CD4-positive, alpha-beta T cell treated with Interferon gamma for 1 hour (primary cell): ENCODE results near the gene RAC2.
A peak's percentile ranks its signal among the peaks of the same experiment; 100 is the strongest.
"Not testable (repeated sequence)": the region's sequence is repeated elsewhere in the genome, so short reads cannot be mapped to it uniquely, and the experiment has no call there.

Experiments used
- DNase-seq: peaks from one replicate; pipeline ENCODE4 v3.0.0-alpha.2; 2020

The RAC2 gene

DNA sequence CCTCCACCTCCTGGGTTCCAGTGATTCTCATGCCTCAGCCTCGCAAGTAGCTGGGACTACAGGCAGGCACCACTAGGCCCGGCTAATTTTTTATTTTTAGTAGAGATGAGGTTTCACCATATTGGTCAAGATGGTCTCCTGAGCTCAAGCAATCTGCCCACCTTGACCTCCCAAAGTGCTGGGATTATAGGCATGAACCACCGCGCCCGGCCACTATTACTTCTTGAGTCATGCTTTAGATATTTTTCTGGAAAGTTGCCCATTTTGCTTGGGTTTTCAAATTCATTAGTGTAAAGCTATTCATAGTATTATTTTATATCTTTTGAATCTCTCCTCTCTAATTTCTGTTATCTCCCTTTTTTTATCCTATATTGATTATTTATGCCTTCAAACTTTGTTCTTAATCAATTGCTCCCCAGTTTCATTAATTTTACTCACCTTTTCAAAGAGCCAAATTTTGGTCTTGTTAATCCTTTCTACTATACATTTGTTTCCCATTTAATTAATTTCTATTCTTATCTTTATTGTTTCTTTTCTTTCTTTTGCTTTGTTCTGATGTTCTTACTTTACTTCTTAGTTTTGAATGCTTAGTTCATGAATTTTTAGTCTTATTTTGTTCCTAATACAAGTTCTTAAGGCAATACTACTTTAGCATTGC, 10.3 kb upstream of the RAC2 start:
- DNase-seq: no peak

DNA sequence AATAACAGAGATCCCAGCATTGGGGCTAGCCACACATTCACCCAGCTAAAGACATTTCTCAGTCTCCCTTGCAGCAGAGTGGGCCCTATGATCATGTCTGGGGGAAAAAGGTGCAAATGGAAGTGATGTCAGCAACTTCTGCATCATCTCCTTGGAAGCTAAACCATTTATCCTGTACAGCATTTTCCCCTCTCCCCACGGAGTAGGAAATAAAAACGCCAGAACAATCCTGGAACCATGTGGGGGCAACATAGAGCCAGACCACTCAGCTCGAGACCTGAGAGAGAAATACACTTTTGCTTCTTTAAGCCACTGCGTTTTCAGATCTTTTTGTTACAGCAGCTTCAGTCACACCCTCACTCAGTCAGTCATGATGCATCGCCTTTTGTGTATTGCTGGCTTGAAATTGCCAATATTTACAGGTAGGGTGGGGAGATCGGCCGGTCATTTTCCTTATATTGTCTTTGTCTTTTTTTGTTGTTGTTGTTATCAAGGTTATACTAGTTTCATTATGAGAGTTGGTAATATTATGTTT, 9.1 kb upstream of the RAC2 start:
- no peak for DNase-seq

DNA sequence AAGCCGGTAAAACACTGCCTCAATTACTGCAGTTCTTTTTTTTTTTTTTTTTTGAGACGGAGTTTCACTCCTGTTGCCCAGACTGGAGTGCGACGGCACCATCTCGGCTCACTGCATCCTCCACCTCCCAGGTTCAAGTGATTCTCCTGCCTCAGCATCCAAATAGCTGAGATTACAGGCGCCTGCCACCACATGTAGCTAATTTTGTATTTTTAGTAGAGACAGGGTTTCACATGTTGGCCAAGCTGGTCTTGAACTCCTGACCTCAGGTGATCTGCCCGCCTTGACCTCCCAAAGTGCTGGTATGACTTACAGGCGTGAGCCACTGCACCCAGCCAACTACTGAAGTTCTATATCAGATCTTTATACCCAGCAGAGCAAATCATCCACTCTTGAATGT, 7.8 kb upstream of the RAC2 start:
- not testable (repeated sequence) for DNase-seq

DNA sequence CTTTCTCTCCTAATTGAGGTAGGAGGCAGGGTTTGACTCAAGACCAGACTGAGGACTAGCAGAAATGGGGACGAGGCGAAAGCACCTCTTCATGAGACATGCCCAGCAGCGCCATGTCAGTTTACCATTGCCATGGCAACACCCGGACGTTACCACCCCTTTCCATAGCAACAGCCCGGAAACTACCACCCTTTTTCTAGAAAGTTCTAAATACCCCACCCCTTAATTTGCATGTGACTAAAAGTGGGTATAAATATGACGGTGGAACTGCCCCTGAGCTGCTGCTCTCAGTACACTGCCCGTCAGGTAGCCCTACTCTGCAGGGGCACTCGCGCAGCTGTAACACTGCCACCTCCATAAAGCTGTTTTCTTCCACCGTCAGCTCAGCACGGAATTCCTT, 5.9 kb upstream of the RAC2 start:
- no peak for DNase-seq

DNA sequence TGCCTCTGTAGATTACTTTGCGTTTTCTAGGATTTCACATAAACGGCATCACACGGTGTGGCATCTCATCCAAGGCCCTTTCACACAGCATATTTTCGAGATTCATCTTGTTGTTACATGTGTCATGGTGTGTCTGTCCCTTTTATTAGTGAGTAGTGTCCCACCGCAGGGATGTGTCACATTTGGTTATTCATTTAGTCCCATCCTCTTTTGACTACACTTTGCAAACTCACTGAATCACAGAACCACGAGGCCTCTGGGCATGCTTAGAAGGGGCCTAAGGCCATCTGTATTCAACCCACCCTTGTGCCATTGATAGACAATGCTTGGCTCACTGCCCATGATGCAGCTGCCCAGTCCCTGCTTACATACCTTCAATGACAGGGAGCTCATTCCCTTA, 4.2 kb upstream of the RAC2 start:
- no peak for DNase-seq

DNA sequence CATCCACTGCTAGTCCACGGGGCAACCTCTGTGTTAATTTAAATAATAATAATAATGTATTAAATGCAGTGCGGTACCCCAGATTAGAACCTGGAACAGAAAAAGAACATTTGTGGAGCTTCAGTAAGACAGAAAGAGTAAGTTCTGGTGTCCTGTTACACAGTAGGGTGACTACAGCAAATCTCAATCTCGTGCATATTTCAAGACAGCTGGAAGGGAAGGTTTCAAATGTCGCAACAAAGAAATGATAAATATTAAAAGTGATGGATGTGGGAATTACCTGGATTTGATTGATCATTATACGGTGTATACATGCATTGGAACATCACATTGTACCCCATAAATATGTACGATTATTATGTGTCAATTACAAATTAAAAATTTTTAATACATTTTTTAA, 1.7 kb upstream of the RAC2 start:
- no peak for DNase-seq

DNA sequence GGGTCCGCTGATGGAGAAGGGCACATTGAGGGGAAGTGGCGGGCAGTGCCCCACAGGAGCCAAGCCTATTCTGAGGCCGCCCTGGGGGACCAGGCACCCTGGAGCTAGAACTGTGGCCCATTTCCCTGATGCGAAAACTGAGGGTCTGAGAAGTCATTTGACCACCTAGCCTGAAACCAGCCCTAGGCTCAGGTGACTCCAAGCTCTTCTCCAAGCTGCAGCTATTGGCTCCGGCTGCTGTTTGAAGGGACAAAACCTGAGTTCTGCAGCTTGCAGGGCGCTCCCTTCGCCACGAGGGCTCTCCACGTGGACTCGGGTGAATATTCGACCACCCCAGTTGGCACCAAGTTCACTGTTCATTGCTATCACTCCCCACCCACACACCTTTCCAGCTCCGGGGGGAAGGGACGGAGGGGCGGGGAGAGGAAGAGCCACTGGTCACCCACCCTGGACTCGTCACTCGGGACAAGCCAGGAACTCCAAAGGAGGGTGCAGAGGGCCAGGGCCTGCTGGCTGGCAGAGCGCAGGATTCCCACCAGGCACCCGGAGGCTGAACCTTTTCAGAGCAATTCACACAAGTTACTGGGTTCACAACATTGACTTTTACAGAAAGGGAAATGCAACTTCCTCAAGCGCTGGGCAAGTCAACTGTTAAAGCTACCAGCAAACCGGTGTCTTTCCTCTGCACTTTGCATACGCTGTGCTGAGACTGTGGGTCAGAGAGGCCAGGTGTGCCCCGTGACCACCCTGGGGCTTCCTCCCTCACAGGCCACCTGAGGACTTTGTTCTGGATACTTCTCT, 1.1 kb upstream of the RAC2 start:
- DNase-seq: peak; percentile 43

DNA sequence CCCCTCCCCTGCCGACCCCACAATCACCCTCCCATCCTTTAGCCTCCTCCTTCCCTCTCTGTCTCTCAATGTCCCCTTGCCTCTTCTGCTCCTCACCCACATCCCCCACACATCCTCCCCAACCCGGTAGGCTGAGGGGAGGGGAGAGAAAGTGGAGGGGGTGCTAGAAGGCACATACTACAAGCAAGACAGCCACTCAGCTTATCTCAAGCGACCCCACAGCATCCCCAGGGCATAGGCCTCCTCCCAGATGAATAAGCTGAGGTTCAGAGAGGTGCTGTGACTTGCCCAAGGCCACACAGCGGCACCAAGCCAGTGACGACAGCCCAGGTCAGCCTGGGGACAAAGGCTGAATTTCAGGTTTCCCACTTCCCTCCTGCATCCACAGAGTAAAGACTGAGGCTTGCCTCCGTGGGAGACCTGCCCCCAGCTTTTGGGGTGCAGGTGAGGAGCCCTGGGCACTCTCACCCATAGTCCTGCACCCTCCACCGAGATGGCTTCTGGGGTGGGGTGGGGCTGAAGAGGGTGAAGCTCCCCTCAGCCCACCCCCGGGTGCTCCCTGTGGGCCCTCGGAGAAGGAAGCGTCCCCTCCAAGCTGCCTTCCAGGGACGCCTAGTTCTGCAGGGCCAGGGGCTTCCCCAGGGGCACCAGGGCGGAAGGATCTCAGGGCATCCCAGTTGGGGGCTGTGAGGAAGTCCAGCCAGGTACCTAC, 511 bp downstream of the RAC2 start:
- no peak for DNase-seq

DNA sequence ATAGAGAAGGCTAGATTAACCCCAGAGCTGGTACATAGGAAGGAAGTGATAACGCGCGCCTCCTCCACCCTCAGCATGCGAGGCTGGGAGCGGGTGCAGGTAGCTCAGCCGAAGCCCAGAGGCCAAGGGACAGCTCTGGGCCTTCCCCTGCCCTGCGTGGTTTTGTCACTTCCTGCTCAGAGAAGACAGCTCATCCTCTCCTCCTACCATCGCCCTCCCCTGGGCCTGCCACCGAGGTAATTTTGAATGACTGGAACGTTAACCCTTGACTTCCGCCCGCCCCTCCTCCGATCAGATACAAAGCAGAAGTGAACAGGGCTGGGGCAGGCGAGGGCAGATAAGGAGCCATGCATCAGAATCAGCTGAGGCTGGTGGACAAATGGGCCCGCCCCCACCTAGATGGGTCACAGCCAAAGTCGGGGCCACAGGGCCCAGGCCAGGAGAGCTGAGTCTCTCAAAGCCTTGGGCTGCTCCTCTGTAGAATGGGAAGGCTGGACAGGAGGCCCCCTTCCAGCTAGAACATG, 1.6 kb downstream of the RAC2 start:
- peak; percentile 91 for DNase-seq

DNA sequence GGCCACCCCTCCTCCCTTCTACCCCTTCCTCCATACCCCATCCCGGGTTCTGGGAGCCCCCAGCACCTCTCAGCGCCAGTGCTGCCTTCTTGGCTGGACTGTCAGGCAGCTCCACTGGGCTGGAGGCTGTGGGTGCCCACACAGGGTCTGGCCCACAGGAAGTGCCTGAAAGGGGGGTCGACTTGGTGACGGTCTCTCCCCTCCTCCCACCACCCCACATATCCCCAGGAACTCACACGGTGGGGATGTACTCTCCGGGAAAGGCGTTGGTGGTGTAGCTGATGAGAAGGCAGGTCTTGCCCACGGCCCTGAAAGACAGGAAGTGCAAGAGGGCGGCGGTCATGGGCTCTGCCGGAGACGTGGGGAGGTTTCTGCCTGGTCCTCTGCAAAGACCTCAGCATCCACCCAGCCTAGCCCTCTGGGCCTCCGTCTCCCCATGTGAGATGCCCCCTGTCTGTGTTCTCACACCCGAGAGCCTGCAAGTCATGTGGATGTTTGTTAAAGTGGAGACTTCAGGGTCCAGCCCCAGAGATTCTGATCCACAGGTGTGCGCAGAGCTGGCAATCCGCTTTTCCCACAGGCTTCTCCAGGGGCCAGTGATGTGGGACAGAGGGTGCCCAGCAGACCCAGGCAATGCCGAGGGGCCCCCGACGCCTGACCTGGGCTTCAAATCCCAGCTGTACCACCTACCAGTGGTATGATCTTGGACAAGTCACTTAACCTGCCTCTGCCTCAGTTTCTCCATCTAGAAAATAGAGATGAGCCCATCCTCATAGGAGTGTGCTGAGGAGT, 2.5 kb downstream of the RAC2 start:
- peak; percentile 54 for DNase-seq

DNA sequence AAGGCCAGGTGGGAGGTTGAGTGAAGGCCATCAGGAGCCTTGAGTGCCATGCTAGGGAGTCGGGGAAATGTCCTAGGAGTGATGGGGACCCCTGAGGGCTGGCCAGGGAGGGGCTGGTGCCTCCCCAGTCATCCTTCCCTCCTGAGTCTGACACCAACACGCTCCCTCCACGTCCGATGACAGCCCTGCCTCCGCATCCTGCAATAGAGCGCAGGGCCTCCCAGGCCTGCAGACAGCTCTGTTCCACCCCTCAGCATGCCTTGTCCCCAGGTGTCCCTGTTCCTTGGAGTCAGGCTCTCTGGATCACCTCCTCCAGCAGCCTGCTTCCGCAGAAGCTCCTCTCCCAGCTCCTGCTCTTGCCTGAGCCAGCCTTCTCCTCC, 3.1 kb downstream of the RAC2 start:
- DNase-seq: no peak

DNA sequence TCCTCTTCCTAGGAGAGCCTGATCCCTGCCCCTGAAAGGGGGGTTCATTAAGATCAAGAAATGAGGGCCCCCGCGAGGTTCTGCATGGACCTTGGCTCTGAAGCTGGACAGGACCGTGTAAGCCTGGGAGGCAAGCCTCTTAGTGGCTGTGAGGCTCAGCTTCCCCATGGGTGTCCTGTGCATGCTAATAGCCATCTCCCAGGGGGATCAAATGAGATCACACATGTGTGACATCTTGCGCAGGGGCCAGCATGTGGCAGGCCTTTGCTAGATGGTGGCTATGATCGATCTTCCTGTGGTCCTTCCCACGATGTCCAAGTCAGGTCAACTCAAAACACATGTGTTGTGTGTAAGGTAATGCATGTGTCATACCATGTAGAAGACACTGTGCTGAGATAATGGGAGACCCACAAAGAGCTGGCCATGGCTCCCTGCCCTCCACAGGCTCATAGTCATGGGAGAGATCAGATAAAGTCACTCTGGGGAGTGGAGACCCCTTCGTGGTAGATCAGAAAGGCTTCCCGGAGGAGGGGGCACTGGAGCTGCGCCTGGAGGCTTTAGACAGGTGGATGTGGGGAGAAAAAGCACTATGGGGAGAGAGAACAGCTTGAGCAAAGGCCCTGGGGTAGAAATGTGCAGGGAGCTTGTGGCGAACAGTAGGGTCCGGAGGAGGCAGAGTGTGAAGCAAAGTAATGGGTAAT, 3.7 kb downstream of the RAC2 start:
- no peak for DNase-seq

DNA sequence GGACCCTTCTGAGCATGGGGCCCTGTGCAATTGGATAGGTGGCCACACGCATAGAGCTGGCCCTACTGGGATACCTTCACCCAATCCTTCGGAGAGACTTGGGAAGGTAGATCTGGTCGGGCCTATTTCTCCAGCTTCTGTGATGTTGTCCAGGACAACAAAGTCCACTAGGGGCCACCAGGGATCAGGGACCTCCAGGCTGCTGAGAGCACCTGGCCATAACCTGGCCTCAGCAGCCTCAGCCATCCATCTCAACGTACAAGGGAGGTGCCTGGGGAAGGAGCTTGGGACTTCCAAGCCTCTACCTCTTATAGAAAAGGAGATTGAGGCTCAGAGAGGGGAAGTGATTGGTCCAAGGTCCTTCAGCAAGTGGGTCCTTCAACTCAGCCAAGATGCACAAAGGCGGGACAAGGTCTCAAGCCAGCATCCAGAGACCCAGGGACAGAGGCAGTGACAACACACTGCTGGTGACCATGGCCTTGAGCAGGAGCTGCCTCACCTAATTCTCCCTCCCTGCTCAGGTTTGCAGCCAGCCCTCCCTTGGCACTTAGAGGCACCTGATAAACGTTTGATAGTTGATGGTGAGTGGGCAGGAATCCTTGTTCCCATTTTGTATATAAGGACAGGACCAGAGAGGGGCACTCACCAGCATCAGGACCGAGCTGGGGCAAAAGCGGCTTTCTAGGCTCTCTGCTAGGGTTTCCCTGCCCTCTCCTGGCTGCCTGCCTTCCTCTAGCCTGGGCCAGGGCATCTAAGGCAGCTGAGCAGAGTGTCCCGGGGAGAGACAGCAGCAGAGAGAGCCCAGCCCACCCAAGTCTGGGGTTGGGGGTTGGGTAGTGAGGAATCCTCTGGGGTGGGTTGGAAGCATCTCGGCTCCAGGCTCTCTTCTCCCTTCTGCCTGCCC, 4.5 kb downstream of the RAC2 start:
- DNase-seq: no peak

DNA sequence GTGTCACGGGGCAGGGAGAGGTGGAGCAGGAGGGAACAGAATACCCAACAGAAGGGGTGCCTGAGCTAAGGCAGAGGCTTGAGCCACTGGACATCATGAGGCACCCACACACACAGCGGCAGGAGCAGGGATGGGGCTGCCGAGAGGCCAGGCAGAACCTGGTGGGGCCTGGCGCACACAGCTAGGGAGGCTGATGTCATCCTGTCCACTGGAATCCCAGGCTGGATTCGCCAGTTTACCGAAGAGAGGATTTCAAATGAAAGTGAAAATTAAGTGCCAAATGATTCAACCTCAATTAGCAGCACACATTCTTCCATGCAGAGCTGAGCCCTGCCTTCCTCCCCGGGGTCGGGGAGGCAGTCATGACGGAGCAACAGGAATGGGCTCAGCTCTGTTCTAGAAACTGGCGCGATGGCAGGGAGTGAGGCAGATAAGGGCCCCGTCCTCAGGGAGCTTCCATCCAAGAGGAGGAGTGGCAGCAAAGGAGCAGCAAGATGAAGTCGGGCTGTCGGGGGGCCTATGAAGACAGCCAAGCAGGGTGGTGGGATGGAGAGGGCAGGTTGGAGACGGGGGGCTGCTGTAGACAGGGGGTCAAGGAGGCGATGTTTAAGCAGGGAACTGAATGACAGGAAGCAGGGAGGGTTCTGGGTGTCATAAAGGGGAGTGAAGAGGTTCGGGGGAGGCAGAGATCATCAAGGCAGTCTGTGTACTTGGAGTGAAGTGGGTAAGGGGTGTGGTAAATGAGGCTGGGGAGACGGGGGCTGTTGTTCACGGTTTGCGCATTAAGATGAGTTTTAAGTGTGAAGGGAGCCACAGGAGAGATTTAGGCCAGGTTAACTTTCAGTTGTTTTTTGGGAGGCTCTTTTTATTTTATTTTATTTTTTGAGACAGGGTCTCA, 6.4 kb downstream of the RAC2 start:
- no peak for DNase-seq

DNA sequence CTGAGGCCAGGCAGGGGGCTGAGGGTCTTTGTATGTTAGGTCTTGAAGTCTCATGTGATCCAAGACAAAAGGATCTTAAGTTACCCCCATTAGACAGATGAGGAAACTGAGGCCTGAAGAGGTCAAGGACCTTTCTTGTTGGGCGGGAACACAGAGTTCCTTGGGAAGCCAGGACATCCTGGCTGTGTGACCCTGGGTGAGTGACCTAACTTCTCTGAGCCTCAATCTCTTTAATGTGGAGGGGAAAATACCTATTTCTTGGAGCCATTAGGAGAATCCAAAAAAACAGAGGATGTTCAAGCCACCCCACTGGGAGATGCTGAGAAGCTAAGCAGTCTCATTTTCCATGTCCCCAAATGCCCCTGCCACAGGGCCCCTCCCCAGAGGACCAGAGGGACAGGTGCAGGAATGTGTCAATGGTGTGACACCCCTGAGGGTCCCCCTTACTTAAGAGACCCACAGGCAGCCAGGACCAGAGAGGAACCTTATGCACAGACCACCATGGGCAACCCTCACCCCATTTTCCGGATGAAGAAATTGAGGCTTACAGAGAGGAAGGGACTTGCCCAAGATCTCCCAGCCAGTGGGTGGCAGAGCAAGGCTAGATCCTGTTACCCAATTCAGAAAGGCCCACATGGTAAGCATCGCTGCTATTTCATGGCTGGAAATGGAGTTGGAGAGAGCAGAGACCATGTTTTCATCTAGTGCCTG, 8.0 kb downstream of the RAC2 start:
- no peak for DNase-seq

DNA sequence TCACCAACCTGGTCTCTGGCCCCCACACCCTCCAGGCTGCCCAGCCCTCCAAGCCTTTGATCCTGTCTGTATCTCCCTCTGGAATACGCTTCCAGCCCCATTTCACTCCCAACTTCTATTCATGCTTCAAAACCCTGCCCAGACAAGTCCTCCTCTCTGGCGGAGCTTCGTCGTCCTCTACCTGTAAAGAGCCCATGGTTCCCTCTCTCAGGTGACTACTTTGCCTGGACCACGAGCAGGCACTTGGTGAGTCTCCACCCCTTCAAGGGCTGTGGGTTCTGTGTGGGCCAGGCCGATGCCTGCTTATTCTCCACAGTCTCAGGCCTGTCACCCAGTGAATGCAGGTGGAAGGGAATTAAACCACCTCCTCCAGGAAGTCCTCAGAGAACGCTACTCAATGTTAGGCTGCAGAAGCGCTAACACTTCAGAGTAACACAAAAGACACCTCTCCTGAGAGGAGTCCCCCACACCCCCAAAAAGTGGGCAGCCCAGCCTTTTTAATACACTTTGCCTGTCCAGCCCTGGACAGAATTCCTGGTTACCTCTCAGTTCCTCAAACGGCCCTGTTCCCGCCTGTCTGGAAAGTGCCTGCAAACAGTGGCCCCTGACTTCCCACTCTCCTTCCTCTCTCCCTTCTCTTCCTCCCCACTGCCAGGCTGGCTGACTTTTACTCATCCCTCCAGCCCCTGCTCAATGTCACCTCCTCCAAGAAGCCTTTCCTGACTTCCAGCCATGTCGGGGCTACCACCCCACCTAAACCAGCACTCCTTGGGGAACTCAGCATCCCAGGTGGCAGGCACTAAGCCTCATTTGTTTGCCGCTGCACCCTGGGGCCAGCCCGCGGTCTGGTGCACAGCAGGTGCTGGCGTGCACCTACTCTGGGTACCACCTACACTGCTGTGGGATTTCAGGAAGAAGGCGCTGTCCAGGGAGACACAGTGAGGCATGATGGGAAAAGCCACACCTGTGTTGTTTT, 9.0 kb downstream of the RAC2 start:
- DNase-seq: no peak

DNA sequence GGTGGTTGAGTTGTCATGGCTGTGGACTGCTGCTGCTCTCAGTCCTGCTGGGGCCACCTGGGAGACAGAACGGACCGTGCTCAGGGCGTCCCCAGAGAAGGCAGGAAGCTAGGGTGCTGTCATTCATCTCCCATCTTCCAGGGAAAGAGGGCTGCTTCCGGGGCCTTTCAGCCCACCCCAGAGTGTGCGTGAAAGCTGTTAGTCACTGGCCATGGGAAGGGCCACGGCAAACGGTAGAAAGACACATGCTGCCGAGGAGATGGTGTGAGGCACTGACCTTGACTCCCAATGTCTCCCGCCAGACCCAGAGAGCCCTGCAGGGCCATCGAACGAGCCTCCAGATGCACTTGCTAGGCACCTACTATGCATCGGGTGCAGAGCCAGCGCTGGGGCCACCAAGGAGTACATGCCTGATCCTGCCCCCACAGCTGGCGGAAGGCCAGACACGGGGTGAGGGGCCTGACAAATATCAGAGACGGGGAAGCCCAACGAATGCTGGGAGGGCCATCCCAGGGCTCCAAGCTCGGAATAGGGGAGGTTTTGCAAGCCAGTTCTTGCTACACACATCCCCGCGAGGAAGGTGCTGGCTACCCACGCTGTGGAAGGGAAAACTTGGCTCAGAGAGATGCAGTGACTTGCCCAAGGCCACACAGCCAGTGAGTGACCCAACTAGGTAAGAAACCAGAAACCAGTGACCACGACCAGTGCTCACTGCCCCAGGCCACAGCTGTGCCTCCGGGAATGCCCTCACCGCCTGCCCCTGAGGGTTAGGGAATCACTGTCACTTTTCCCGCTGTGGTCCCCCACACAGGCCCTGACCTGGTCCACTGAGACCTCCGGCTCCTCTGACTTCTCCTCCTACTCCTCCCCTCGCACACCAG, 10.1 kb downstream of the RAC2 start:
- DNase-seq: no peak
